BJ (cell line): ENCODE data around the gene CYP2R1. TPM values are rescaled to one million over a fixed set of nuclear protein-coding genes. Genes with fewer than 3 reads are reported as not detected.
"Not testable (repeated sequence)": the region's sequence is repeated elsewhere in the genome, so short reads cannot be mapped to it uniquely, and the experiment has no call there.

Experiments
- CTCF ChIA-PET: fragments of 350-600 bp; formaldehyde crosslinking; extraction: SDS; loops from one replicate; lab custom pipeline; 2021; ENCODE audit warnings: antibody characterized with exemption, inconsistent platforms; lab: Yijun Ruan, JAX
- POLR2A ChIA-PET: fragments of 300-600 bp; sonication (Branson Sonifier 250); formaldehyde crosslinking; extraction: SDS; loops from one replicate; lab custom pipeline; 2021; ENCODE audit warnings: antibody characterized with exemption; lab: Charles Lee
- DNase-seq: peaks from one replicate; pipeline ENCODE4 v3.0.0-alpha.2; 2011; ENCODE audit warnings: low read depth
- H3K27me3 ChIP-seq: 2 replicates; pipeline ENCODE4 v1.6.0; 2011; ENCODE audit warnings: low read length; ENCODE audit not compliant: control insufficient read depth, insufficient read depth
- H3K36me3 ChIP-seq: 2 replicates; pipeline ENCODE4 v1.5.1; 2011; ENCODE audit warnings: low read length; ENCODE audit not compliant: control insufficient read depth, insufficient read depth
- H3K4me3 ChIP-seq: 2 replicates; pipeline ENCODE4 v1.5.1; 2011; ENCODE audit warnings: low read depth, mild to moderate bottlenecking, control low read depth, low read length
- CTCF ChIP-seq: IDR thresholded peaks from 2 replicates; pipeline ENCODE4 v1.5.1; 2011; ENCODE audit warnings: low read depth, mild to moderate bottlenecking, control low read depth, inconsistent platforms, low read length, moderate library complexity; ENCODE audit not compliant: insufficient read depth
- polyA plus RNA-seq: library from polyadenylated mRNA; depleted of rRNA; stranded (reverse); fragments of >200 nt; gene quantifications from 2 replicates; pipeline ENCODE4 v1.2.3, GENCODE V29; 2011

The CYP2R1 gene
- polyA plus RNA-seq, 1 experiment: 7.3 TPM

- TF ChIP-seq CTCF: no peak
- ChIA-PET POLR2A (no interaction called here), CTCF (interaction anchor here (1.0 kb wide), 1 partner anchor 27 kb away, joined by 3 read pairs; no protein-coding TSS in a partner anchor)
- Histone ChIP-seq H3K36me3 (no peaks in the 10 kb centered on the region; the same call in 1 of the 2 replicates), H3K27me3 (no peaks in the 10 kb centered on the region), H3K4me3 (no peak overlapping the region)
- DNase-seq: no peak
Observed at GRCh38 chr11:14882196-14882595, 9.8 kb downstream of the CYP2R1 start.

DNA sequence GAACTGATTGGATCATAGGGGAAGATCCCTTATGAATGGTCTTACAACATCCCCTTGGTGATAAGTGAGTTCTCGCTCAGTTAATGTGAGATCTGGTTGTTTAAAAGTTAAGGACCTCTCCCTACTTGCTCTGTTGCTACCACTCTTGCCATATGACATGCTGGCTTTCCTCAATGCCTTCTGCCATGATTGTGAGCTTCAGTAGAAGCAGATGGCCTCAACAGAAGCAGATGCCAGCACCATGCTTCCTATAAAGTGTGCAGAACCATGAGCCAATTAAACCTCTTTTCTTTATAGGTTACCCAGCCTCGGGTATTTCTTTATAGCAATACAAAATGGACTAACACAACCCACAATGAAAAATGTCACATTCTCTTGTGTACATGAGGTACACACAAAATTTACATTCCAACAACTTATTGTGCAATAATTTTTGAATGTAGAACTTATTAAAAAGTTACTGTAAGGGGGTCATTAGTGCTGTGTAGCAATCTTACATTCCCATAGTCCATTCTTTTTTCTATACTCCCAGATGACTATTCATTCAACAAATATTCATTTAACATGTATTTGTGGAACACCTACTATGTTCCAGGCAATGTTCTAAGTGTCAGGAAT lies 10.3 kb downstream of the CYP2R1 start:
- DNase-seq: no peak
- no peak for TF ChIP-seq CTCF

DNA sequence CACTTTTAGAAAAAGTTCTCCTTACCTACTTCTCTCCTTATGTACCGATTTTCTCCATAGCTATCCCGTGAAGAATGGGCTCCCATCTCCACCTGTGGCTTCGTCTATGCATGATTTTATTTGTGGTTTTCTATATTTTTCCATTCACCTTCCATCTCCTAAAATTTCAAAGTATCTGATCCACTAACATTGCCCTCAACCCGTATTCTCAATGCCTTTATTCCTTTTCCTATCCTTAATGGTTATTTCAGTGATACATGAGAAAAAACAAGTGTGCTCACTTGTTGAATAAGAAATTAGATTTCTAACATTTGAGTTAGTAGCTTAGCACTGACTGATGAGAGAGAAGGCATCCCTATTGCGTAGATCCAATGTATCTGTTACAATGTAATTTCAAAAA lies 16.9 kb downstream of the CYP2R1 start:
- Histone ChIP-seq H3K4me3 (no peak overlapping the region), H3K27me3 (no peaks in the 10 kb centered on the region), H3K36me3 (no peaks in the 10 kb centered on the region; the same call in 1 of the 2 replicates)
- no peak for TF ChIP-seq CTCF
- POLR2A ChIA-PET: no interaction called here
- CTCF ChIA-PET: interaction anchor here (0.6 kb wide), 1 partner anchor 24 kb away, joined by 3 read pairs; no protein-coding TSS in a partner anchor
- DNase-seq: no peak

More for the DNA sequence above, 10.3 kb downstream of the CYP2R1 start:
- ChIA-PET POLR2A (no interaction called here), CTCF (interaction anchor here (1.0 kb wide), 1 partner anchor 27 kb away, joined by 3 read pairs; no protein-coding TSS in a partner anchor)
- no peak overlapping the region for H3K4me3 ChIP-seq
- H3K27me3 ChIP-seq: no peaks in the 10 kb centered on the region
- no peaks in the 10 kb centered on the region; the same call in 1 of the 2 replicates for H3K36me3 ChIP-seq

DNA sequence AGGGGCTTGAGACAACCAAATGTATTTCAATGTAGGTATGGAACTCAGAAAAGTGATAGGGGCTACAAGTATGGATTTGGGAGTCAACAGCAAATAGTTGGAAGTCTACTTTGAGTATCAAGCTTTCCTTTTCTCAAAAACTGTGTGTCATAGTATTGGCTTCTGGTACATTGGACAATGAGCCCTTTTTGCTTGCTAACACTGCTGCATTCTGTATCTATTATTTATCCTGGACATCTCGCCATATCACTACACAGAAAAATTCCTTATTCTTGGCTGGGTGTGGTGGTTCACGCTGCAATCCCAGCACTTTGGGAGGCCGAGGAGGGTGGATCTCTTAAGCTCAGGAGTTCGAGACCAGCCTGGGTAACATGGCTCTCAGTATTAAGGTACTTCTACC lies 18.4 kb downstream of the CYP2R1 start:
- no peak for TF ChIP-seq CTCF
- Histone ChIP-seq H3K4me3 (no peak overlapping the region), H3K36me3 (no peaks in the 10 kb centered on the region; the same call in 1 of the 2 replicates), H3K27me3 (no peaks in the 10 kb centered on the region)
- DNase-seq: no peak
- ChIA-PET POLR2A (no interaction called here), CTCF (no interaction called here)

DNA sequence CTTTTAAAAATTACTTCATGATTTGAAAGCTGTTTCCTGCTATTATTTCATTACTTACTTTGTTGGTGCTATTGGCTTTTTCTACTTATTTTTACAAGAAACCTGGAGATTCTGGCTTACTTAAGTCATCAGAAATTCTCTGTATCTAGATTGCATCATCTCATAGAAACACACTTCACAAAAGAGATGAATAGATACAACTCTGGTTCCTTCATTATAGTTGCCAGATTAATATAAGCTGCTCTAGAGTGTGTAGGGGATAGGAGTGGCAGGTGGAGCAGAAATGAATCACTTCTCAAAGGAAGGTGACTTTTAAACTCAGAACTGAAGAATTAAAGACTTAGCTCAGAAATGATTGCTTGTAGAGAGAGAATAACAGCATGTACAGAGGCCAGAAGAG lies 20.0 kb downstream of the CYP2R1 start:
- Histone ChIP-seq H3K27me3 (no peaks in the 10 kb centered on the region), H3K36me3 (no peaks in the 10 kb centered on the region), H3K4me3 (no peak overlapping the region)
- TF ChIP-seq CTCF: no peak
- no peak for DNase-seq
- POLR2A ChIA-PET: no interaction called here
- CTCF ChIA-PET: no interaction called here

DNA sequence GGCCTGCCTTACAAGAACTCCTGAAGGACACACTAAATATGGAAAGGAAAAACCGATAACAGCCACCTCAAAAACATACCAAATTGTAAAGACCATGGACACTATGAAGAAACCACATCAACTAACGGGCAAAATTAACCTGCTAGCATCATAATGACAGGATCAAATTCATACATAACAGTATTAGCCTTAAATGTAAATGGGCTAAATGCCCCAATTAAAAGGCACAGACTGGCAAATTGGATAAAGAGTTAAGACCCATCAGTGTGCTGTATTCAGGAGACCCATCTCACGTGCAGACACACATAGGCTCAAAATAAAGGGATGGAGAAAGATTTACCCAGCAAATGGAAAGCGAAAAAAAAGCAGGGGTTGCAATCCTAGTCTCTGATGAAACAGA lies 28.3 kb downstream of the CYP2R1 start:
- H3K27me3 ChIP-seq, DNase-seq, CTCF ChIA-PET, H3K36me3 ChIP-seq, POLR2A ChIA-PET, H3K4me3 ChIP-seq: not testable (repeated sequence)
